SK-MEL-5 (cell line): ENCODE measurements around the gene FRMD4B. TPM values are rescaled to one million over a fixed set of nuclear protein-coding genes. Genes with fewer than 3 reads are reported as not detected.

Experiments used
- DNase-seq: peaks from one replicate; pipeline ENCODE4 v3.0.0-alpha.2; 2016; ENCODE audit warnings: low read depth, low spot score
- in situ Hi-C: cut with HindIII; loops from 2 replicates; pipeline ENCODE4 v1.10.0; 2016; ENCODE audit warnings: low sequenced_read_pairs, high pct_unique_total_duplicates, low pct_unique_long_range_greater_than_20kb
- polyA plus RNA-seq, 2 experiments: library from polyadenylated mRNA; depleted of rRNA; stranded (reverse); fragments of >200 nt; gene quantifications; 2 replicates each; pipeline ENCODE4 v1.2.3, GENCODE V29; 2015
- total RNA-seq: library from RNA; depleted of rRNA; stranded (reverse); fragments of >200 nt; shearing (Covaris generic); gene quantifications from 2 replicates; pipeline ENCODE4 v1.2.3, GENCODE V29; 2014; rRNA removed

FRMD4B gene
- total RNA-seq = 31.4 and 36.7 TPM in 2 replicates
- polyA plus RNA-seq (2015; cell fraction: cytosol; rRNA removed) = 23.8 and 23.9 TPM in 2 replicates
- polyA plus RNA-seq (2015; cell fraction: nucleus; rRNA removed) = 26.2 and 34.6 TPM in 2 replicates

DNA sequence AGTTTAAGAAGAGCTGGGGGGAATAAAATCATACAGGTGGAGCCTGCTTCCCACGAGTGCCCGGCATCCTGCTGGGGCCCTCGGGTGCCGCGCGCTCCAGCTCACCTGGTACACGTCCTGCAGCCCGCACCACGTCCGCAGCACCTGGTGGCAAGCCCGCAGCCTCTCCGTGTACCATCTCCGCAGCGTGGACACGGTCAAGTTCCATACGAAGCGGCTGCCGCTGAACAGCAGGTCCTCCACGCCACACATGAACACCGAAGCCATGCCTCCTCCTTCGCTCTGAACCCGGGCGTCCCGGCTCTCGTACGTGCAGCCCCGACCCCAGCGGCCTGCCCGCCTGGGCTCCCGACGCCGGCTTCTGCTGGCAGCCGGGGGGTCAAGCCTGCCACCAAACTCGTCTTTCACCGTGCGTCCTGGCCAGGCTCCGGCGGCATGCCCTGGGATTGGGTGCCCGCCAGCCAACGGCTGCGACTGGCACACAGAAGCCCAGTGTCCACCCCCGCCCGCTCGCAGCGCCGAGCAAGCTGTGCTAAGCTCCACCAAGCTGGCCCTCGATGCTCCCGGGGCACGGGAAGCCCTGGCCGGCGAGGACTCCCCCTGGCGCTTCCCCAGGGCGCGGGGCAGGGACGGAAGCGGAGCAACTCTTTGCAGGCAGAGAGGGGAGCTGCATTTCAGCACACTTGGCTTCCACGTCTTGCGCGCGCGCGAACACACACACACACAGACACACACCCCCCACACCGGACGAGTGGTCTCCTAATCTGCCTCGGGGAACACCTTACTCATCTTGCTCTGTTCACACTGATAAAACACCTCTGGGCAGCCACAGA, at the start of gene FRMD4B:
Gene FRMD4B (minus strand): TSS at position 366 of the 833 bp plus-strand sequence. CDS start 99 bp downstream, at position 267.
- in situ Hi-C loops = no loop called here
- no peak for DNase-seq

GRCh38 chr3:69433969-69434325, 48.1 kb upstream of the FRMD4B start:
- no peak for DNase-seq
- in situ Hi-C loops = no loop called here

GRCh38 chr3:69433121-69433968, 47.5 kb upstream of the FRMD4B start:
- in situ Hi-C loops = no loop called here
- no peak for DNase-seq

- in situ Hi-C loops = no loop called here
- DNase-seq = no peak
These were observed 42.9 kb upstream of the FRMD4B start for GRCh38 chr3:69428657-69429255.

- in situ Hi-C loops = no loop called here
- no peak for DNase-seq
These were observed 41.0 kb upstream of the FRMD4B start for GRCh38 chr3:69426967-69427304.

DNA sequence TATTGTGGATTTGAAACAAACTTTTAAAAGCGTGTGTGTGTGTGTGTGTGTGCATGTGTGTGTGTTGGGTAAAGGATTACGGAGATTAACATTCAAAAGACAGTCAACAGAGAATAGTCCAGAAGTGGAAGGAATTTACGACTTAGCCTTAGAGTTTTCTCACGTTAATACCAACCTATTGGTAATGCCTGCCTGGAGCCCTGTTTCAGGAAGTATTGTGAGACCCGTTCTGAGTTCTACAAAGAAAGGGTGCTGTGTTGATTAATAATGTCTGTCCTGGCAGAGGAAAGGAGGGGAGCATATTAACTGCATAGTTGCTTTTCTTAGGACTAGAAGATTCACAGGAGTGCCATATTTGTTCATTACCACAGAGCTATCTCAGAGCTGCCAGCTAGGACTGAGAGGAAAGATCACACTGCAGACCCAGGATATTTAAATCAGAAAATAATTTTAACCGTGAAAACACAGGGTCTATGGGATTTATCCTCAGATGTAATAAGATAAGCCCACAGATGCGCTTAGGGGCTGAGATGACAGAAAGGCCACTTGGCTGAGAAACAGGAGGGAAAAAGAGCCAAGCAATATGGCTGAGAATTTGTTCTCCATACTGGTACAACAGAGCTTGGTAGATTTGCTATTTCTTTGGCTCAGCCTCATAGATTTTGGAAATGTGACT, 40.5 kb upstream of the FRMD4B start:
- in situ Hi-C loops = no loop called here
- peak; percentile 19 for DNase-seq

GRCh38 chr3:69425249-69425648, 39.4 kb upstream of the FRMD4B start:
- DNase-seq = peak; percentile 65
- in situ Hi-C loops = no loop called here

- no peak for DNase-seq
- in situ Hi-C loops = no loop called here
These were observed 37.7 kb upstream of the FRMD4B start for GRCh38 chr3:69423463-69424155.

DNA sequence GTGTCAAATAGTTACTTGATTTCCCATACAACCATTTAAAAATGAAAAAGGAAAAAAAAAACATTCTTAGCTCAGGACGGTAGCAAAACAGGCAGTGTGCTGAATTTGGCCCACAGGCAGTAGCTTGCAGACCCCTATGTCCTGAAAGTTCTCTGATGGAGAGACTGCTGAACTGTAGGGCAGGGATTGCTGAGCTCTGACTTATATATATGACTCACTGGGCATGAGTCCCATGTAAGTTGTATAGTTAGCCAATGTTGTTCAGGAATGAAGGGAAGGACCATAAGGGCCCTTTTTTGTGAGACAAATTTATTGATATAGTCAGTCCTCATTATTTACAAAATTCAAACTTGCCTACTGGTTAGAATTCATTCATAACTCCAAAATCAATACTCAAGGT, 36.9 kb upstream of the FRMD4B start:
- in situ Hi-C loops = no loop called here

DNA sequence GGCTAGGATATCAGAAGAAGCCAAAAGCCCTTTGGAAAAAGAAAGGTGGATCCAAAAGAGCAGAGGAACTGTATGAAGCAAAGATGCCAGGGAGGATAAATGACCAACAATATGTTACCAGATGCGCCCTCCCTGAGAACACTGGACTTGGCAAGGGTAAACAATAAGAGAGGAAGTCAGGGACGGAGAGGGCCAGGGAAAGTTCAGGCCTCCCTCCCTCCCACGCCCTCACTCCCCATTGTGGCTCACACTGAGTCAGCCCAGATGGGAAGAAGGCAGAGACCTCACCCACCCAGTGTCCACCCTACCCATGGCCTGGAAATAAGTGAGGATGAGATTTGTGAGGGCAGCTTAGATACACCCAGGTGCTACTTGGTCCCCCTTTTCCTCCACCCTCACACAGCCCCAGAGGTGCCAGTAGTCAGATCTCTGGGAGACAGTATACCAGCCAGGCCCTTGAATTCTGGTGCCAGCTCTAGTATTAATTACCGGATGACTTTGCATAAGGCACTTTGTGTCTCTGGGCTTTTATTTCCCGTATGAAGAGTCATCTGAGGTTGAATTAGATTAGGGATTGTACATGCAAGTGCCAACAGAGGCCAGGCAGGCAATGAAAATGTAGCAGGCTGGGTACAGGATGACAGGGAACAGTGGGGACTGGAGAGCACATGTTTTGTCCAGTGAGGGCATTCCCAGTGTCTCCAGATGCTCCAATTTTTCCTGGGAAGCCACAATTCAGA, 35.1 kb upstream of the FRMD4B start:
- DNase-seq = no peak
- in situ Hi-C loops = no loop called here

More for the DNA sequence above, 36.9 kb upstream of the FRMD4B start:
- no peak for DNase-seq

- no peak for DNase-seq
- in situ Hi-C loops = no loop called here
These were observed 33.4 kb upstream of the FRMD4B start for GRCh38 chr3:69419276-69419675.

- DNase-seq = no peak
- in situ Hi-C loops = no loop called here
These were observed 31.7 kb upstream of the FRMD4B start for GRCh38 chr3:69417541-69418078.

- DNase-seq = no peak
- in situ Hi-C loops = no loop called here
These were observed 27.8 kb upstream of the FRMD4B start for GRCh38 chr3:69413551-69414207.

- DNase-seq = no peak
- in situ Hi-C loops = no loop called here
These were observed 25.5 kb upstream of the FRMD4B start for GRCh38 chr3:69411346-69411745.

DNA sequence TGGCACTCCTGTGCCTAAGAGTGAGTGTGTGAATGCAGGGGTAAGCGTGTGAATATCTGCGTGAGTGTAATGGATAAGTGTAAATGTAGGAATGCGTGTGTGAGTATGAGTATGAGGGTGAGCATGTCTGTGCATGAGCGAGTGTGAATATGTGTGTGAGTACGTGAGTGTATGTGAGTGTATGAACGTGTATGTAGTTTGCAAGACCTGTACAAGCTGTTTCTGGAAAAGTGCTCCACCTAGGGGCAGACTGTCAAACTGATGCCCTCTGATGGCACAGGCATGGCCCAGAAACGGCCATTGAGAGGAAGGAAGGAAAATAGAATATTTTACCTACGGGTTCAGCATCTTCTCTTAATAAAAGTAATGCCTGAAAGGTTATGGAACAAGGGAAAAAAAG, 24.4 kb upstream of the FRMD4B start:
- peak; percentile 83 for DNase-seq
- in situ Hi-C loops = no loop called here

GRCh38 chr3:69409831-69410230, 23.9 kb upstream of the FRMD4B start:
- in situ Hi-C loops = no loop called here
- no peak for DNase-seq
